Right renal pelvis (tissue), 4 donors: ENCODE results near the gene C1orf87. TPM values are rescaled to one million over a fixed set of nuclear protein-coding genes. Genes with fewer than 3 reads are reported as not detected.
A peak's percentile ranks its signal among the peaks of the same experiment; 100 is the strongest.

Source experiments
- DNase-seq, 4 donors: peaks; one replicate each; pipeline ENCODE4 v3.0.0-alpha.2; 2013; ENCODE audit warnings: low read depth in 4 of 4, low spot score in 3 of 4, missing footprints in 1 of 4
- polyA plus RNA-seq, 4 donors: library from polyadenylated mRNA; unstranded; fragments of 120-200 nt; gene quantifications; one replicate each; pipeline ENCODE4 v1.2.1, GENCODE V29; 2013; ENCODE audit not compliant: insufficient read length in 4 of 4

C1orf87 gene
- polyA plus RNA-seq, 4 donors = 0.18 to 0.63 (median 0.26) TPM

- no peak for DNase-seq
Observed at GRCh38 chr1:59952065-59952464, 121.5 kb downstream of the C1orf87 start.

- no peak for DNase-seq
Observed at GRCh38 chr1:59949648-59950047, 123.9 kb downstream of the C1orf87 start.

- no peak for DNase-seq
Observed at GRCh38 chr1:59948990-59949389, 124.6 kb downstream of the C1orf87 start.

DNA sequence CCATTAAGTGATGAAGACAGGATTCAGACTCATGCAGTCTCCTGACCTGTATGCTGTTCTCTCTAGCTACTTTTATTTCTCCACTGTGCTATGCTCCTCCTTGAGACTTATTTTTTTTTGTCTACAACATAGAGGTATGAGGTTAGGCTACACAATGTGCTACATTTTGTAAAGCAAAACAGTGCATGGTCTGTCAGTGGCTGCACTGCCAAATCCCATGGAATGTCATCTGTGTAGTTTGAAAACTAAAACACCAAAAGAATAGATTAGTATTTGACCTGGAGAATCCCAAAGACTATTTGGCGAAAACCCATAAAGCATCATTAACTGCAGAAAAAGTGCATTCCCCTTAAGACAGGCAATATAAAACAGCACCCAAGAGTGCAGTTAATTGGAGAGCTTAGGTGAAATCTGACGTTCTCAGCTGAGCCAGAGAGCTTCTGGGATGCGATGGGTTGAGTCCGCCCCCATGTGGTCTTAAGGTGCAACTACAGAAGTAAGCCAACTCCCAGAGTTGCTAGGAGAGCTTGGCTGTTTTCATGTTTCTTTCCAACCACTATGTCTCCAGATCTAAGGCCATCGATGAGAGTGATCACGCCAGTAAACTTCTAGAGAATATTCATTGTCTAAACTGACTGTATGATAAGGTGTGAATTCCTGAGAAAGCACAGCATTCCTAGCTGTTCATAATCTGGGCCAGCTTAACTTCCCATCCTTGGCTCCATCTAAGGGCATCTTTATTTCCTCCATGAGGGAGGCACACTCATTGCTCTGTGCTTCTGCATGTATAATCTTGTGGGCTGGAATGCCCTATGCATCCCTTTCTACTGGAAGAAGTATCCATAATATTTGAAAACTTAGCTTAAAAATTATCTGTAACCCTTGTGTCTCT, 126.3 kb downstream of the C1orf87 start:
- peak in 3 of 4 donors; percentile 33 to 43 (median 42) for DNase-seq

DNA sequence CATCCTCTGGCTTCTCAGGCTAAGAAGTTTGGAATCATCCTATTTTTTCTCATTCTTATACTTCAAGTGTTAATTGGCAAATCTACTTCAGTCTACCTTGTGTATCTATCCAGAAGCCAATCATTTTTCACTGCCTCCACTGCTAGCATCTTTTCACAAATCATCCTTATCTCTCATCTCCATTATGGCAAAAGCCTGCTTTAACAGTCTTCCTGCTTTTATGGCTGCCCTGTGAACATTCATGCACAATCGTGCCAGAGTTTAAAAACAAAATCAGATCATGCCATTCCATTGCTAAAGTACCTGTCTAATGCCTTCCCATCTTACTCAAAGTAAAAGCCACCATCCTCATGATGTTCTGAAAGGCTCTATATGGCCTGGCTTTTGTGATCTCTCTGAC, 127.8 kb downstream of the C1orf87 start:
- no peak for DNase-seq

Other genes starting within 250 kb of the C1orf87 start
- gene CYP2J2, start 147.0 kb downstream of the C1orf87 start, polyA plus RNA-seq = 1 to 10 TPM in 3 of 4 donors, under 1 TPM in 1; 0.96 to 1.4 (median 1.4) TPM